Measurements from ENCODE around the gene RASSF8. TPM values are rescaled to one million over a fixed set of nuclear protein-coding genes. Genes with fewer than 3 reads are reported as not detected.

The RASSF8 gene
- total RNA-seq, 1 experiment from 2014 or later, result 9.2 TPM

DNA sequence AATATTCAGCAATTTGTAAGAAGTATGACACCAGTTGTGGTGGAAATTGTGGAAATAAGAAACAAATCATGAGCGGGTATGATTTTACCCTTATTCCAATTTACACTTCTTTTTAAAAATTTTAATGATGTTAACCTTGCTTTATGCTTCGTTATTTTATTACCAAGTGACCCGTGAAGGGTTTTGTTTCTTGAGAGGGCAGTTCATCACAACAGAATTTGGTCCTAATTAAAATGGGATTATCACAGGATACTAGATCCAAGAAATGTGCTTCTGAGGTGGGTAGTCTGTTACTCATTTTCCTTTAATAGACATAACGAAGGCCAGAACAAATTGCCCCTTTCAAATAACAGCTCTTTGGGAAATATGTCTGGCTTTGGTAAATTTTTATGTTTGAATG lies 25.5 kb upstream of the RASSF8 start:
- ChIA-PET CTCF (no interaction called here), POLR2A (no interaction called here), RAD21 (ENCODE audit: low non-redundant PET in 1 of 2, low total read pairs in 2 of 2, uncharacterized antibody in 2 of 2, unreplicated experiment in 2 of 2) (no interaction called here)
- H4K20me1 ChIP-seq (ENCODE audit: insufficient read depth), result no peaks in the 10 kb centered on the region
- no peak for DNase-seq (ENCODE audit: low read depth, low spot score)
- no peaks in the 10 kb centered on the region for H3K36me3 ChIP-seq (ENCODE audit: control insufficient read depth in 1 of 2, insufficient read depth in 2 of 2, low read length in 2 of 2)
- BruUV-seq (replicated peaks), result no TSS peak
- no peaks in the 10 kb centered on the region for H3K4me1 ChIP-seq (ENCODE audit: control insufficient read depth in 1 of 2, insufficient read depth in 2 of 2, low read length in 2 of 2)
- H2AFZ ChIP-seq (ENCODE audit: low read depth, low read length, poor library complexity, severe bottlenecking), result no peak overlapping the region
- H3K79me2 ChIP-seq (ENCODE audit: insufficient read depth, low read length), result no peaks in the 10 kb centered on the region
- H3K9me3 ChIP-seq (ENCODE audit: control insufficient read depth in 1 of 2, insufficient read depth in 1 of 2, low read depth in 1 of 2, low read length in 2 of 2), result no peaks in the 10 kb centered on the region
- H3K27me3 ChIP-seq (ENCODE audit: insufficient read depth, low read length), result no peaks in the 10 kb centered on the region
- no peak for TF ChIP-seq FOSL1 (IDR thresholded peaks at IDR 0.05; ENCODE audit: low read depth)
- no peak overlapping the region for H3K4me2 ChIP-seq (ENCODE audit: low read length)
- ATAC-seq, result no peak
- no peak overlapping the region for H3K27ac ChIP-seq (ENCODE audit: low read depth, low read length)
- no peak overlapping the region for H3K9ac ChIP-seq (ENCODE audit: low read length)
- no peaks in the 10 kb centered on the region for H3K9me2 ChIP-seq (ENCODE audit: insufficient read depth)
- H3K4me3 ChIP-seq (replicated peaks in 1 of 2; ENCODE audit: low read depth in 1 of 2, low read length in 2 of 2), result no peak overlapping the region
- intact Hi-C loops (cut with micrococcal nuclease), result no loop called here

DNA sequence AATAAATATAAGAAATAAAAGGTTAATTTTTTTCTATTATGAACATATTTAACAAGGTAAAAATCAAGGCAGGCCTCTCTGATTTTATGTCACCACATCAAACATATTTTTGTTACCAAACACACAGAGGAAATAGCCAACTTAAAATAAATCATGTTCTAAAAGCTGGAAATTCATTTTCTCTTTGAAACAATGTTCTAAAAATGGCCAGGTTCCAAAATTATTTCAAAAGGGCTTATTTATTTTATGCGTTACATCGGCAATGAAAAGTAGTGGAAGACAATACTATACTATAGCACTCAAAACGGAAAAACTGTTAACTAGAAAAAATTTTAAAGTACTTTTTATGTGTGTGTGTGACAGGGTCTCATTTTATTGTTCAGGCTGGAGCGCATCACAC lies 24.0 kb upstream of the RASSF8 start:
- H3K4me1 ChIP-seq (ENCODE audit: control insufficient read depth in 1 of 2, insufficient read depth in 2 of 2, low read length in 2 of 2), result no peaks in the 10 kb centered on the region
- intact Hi-C loops (cut with micrococcal nuclease), result no loop called here

More for the DNA sequence above, 24.0 kb upstream of the RASSF8 start:
- H3K9ac ChIP-seq (ENCODE audit: low read length), result no peak overlapping the region
- H3K79me2 ChIP-seq (ENCODE audit: insufficient read depth, low read length), result no peaks in the 10 kb centered on the region
- ATAC-seq, result no peak
- no peak for TF ChIP-seq FOSL1 (IDR thresholded peaks at IDR 0.05; ENCODE audit: low read depth)
- TF ChIP-seq, protein P1, sequence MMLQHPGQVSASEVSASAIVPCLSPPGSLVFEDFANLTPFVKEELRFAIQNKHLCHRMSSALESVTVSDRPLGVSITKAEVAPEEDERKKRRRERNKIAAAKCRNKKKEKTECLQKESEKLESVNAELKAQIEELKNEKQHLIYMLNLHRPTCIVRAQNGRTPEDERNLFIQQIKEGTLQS (IDR thresholded peaks at IDR 0.05), result no peak
- TF ChIP-seq CEBPB (IDR thresholded peaks at IDR 0.05; ENCODE audit: low read depth), result no peak
- TF ChIP-seq SIN3A (IDR thresholded peaks at IDR 0.05; ENCODE audit: low read depth), result no peak
- TF ChIP-seq ELF1 (IDR thresholded peaks at IDR 0.05; ENCODE audit: borderline replicate concordance, low read depth), result no peak
- TF ChIP-seq EGR1 (IDR thresholded peaks at IDR 0.05; ENCODE audit: low read depth), result no peak
- no peak for TF ChIP-seq POLR2A (IDR thresholded peaks at IDR 0.05; ENCODE audit: borderline replicate concordance, extremely low read depth, insufficient read depth, insufficient read length)
- TF ChIP-seq, protein P2, sequence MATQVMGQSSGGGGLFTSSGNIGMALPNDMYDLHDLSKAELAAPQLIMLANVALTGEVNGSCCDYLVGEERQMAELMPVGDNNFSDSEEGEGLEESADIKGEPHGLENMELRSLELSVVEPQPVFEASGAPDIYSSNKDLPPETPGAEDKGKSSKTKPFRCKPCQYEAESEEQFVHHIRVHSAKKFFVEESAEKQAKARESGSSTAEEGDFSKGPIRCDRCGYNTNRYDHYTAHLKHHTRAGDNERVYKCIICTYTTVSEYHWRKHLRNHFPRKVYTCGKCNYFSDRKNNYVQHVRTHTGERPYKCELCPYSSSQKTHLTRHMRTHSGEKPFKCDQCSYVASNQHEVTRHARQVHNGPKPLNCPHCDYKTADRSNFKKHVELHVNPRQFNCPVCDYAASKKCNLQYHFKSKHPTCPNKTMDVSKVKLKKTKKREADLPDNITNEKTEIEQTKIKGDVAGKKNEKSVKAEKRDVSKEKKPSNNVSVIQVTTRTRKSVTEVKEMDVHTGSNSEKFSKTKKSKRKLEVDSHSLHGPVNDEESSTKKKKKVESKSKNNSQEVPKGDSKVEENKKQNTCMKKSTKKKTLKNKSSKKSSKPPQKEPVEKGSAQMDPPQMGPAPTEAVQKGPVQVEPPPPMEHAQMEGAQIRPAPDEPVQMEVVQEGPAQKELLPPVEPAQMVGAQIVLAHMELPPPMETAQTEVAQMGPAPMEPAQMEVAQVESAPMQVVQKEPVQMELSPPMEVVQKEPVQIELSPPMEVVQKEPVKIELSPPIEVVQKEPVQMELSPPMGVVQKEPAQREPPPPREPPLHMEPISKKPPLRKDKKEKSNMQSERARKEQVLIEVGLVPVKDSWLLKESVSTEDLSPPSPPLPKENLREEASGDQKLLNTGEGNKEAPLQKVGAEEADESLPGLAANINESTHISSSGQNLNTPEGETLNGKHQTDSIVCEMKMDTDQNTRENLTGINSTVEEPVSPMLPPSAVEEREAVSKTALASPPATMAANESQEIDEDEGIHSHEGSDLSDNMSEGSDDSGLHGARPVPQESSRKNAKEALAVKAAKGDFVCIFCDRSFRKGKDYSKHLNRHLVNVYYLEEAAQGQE (IDR thresholded peaks at IDR 0.05; ENCODE audit: low read depth), result no peak
- no peak for TF ChIP-seq SRF (IDR thresholded peaks at IDR 0.05; ENCODE audit: low read depth)
- TF ChIP-seq CBX3 (IDR thresholded peaks at IDR 0.05; ENCODE audit: low read depth), result no peak
- no peak for TF ChIP-seq SP1 (IDR thresholded peaks at IDR 0.05; ENCODE audit: low read depth)
- no peak for TF ChIP-seq EZH2phosphoT487 (IDR thresholded peaks at IDR 0.05; ENCODE audit: borderline replicate concordance)
- no peak for TF ChIP-seq ZNF274 (IDR thresholded peaks at IDR 0.05; ENCODE audit: low read depth, low read length)
- no peaks in the 10 kb centered on the region for H3K9me3 ChIP-seq (ENCODE audit: control insufficient read depth in 1 of 2, insufficient read depth in 1 of 2, low read depth in 1 of 2, low read length in 2 of 2)
- no peak for DNase-seq (ENCODE audit: low read depth, low spot score)
- no peaks in the 10 kb centered on the region for H3K36me3 ChIP-seq (ENCODE audit: control insufficient read depth in 1 of 2, insufficient read depth in 2 of 2, low read length in 2 of 2)
- no peaks in the 10 kb centered on the region for H4K20me1 ChIP-seq (ENCODE audit: insufficient read depth)
- BruUV-seq (replicated peaks), result no TSS peak
- RAD21 ChIA-PET (ENCODE audit: low non-redundant PET in 1 of 2, low total read pairs in 2 of 2, uncharacterized antibody in 2 of 2, unreplicated experiment in 2 of 2), result no interaction called here
- H2AFZ ChIP-seq (ENCODE audit: low read depth, low read length, poor library complexity, severe bottlenecking), result no peak overlapping the region
- no peak overlapping the region for H3K4me2 ChIP-seq (ENCODE audit: low read length)
- H3K27ac ChIP-seq (ENCODE audit: low read depth, low read length), result no peak overlapping the region
- H3K4me3 ChIP-seq (replicated peaks in 1 of 2; ENCODE audit: low read depth in 1 of 2, low read length in 2 of 2), result no peak overlapping the region
- CTCF ChIA-PET, result no interaction called here
- H3K9me2 ChIP-seq (ENCODE audit: insufficient read depth), result no peaks in the 10 kb centered on the region
- POLR2A ChIA-PET, result no interaction called here
- no peaks in the 10 kb centered on the region for H3K27me3 ChIP-seq (ENCODE audit: insufficient read depth, low read length)

Data from HCT116 (cell line).